GM18951 (cell line): Measurements from ENCODE around the gene PRSS22.

Source experiments
- POLR2A ChIP-seq: IDR thresholded peaks from 4 replicates; pipeline ENCODE4 v1.6.1; 2011; ENCODE audit warnings: mild to moderate bottlenecking; ENCODE audit not compliant: insufficient read length, insufficient read depth; ENCODE audit errors: extremely low read depth
- in situ Hi-C: fragments of 300-500 bp; cut with MboI; formaldehyde crosslinking; loops from one replicate; pipeline ENCODE4 v1.12.0; 2022; ENCODE audit warnings: low sequenced_read_pairs, mixed read lengths, inconsistent platforms; ENCODE audit not compliant: unreplicated experiment

The PRSS22 gene

GRCh38 chr16:2818272-2818876 lies 39.6 kb downstream of the PRSS22 start:
- no peak for TF ChIP-seq POLR2A
- in situ Hi-C loops = no loop called here

- in situ Hi-C loops = no loop called here
- no peak for TF ChIP-seq POLR2A
Measured at GRCh38 chr16:2817340-2818271, 40.4 kb downstream of the PRSS22 start.

GRCh38 chr16:2816751-2817339 lies 41.1 kb downstream of the PRSS22 start, which contains the start of gene PRSS21:
TSS of gene PRSS21 (plus strand) at chr16:2817237. CDS start at chr16:2817269, 32 bp downstream.
- in situ Hi-C loops = no loop called here
- no peak for TF ChIP-seq POLR2A

- in situ Hi-C loops = no loop called here
- TF ChIP-seq POLR2A = no peak
Measured at GRCh38 chr16:2815299-2815771, 42.6 kb downstream of the PRSS22 start.

- in situ Hi-C loops = no loop called here
Measured at GRCh38 chr16:2814551-2815298, 43.2 kb downstream of the PRSS22 start.

GRCh38 chr16:2813771-2814221 lies 44.2 kb downstream of the PRSS22 start:
- in situ Hi-C loops = no loop called here
- TF ChIP-seq POLR2A = no peak

More at GRCh38 chr16:2814551-2815298, 43.2 kb downstream of the PRSS22 start:
- no peak for TF ChIP-seq POLR2A

- in situ Hi-C loops = no loop called here
Measured at GRCh38 chr16:2811703-2812471, 46.1 kb downstream of the PRSS22 start.

GRCh38 chr16:2810651-2811050 lies 47.3 kb downstream of the PRSS22 start:
- no peak for TF ChIP-seq POLR2A
- in situ Hi-C loops = no loop called here

More at GRCh38 chr16:2811703-2812471, 46.1 kb downstream of the PRSS22 start:
- TF ChIP-seq POLR2A = no peak

- no peak for TF ChIP-seq POLR2A
- in situ Hi-C loops = no loop called here
Measured at GRCh38 chr16:2809149-2809760, 48.7 kb downstream of the PRSS22 start.

GRCh38 chr16:2808181-2808580 lies 49.8 kb downstream of the PRSS22 start:
- in situ Hi-C loops = no loop called here
- TF ChIP-seq POLR2A = no peak

GRCh38 chr16:2806286-2806685 lies 51.7 kb downstream of the PRSS22 start:
- TF ChIP-seq POLR2A = no peak

More at GRCh38 chr16:2806286-2806685, 51.7 kb downstream of the PRSS22 start:
- in situ Hi-C loops = no loop called here
